ENCODE measurements around the gene SLC8A3. TPM values are rescaled to one million over a fixed set of nuclear protein-coding genes. Genes with fewer than 3 reads are reported as not detected.

The SLC8A3 gene
- total and polyA plus RNA-seq, 2 of the 13 experiments (the other 11 are each of a cell fraction or from before 2014, with no cell fraction given), result 0.01 to 0.02 TPM

- TF ChIP-seq ZNF280D (CRISPR knock-in tag; IDR thresholded peaks at IDR 0.05), result peak; percentile 24; the same call in 1 of the 2 replicates
- TF ChIP-seq, protein P1, sequence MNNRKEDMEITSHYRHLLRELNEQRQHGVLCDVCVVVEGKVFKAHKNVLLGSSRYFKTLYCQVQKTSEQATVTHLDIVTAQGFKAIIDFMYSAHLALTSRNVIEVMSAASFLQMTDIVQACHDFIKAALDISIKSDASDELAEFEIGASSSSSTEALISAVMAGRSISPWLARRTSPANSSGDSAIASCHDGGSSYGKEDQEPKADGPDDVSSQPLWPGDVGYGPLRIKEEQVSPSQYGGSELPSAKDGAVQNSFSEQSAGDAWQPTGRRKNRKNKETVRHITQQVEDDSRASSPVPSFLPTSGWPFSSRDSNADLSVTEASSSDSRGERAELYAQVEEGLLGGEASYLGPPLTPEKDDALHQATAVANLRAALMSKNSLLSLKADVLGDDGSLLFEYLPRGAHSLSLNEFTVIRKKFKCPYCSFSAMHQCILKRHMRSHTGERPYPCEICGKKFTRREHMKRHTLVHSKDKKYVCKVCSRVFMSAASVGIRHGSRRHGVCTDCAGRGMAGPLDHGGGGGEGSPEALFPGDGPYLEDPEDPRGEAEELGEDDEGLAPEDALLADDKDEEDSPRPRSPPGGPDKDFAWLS (CRISPR knock-in tag; IDR thresholded peaks at IDR 0.05; ENCODE audit: borderline replicate concordance), result peak; percentile 87; the same call in 1 of the 2 replicates
- no peak for TF ChIP-seq GPN1 (CRISPR knock-in tag; IDR thresholded peaks at IDR 0.05; ENCODE audit: borderline replicate concordance)
- peak; percentile 73; the same call in 1 of the 2 replicates for TF ChIP-seq RCOR2 (CRISPR knock-in tag; IDR thresholded peaks at IDR 0.05)
- TF ChIP-seq CREM (IDR thresholded peaks at IDR 0.05), result peak; percentile 21; the same call in 1 of the 2 replicates
- no peak for TF ChIP-seq CREM (CRISPR knock-in tag; IDR thresholded peaks at IDR 0.05)
- TF ChIP-seq, protein P2, sequence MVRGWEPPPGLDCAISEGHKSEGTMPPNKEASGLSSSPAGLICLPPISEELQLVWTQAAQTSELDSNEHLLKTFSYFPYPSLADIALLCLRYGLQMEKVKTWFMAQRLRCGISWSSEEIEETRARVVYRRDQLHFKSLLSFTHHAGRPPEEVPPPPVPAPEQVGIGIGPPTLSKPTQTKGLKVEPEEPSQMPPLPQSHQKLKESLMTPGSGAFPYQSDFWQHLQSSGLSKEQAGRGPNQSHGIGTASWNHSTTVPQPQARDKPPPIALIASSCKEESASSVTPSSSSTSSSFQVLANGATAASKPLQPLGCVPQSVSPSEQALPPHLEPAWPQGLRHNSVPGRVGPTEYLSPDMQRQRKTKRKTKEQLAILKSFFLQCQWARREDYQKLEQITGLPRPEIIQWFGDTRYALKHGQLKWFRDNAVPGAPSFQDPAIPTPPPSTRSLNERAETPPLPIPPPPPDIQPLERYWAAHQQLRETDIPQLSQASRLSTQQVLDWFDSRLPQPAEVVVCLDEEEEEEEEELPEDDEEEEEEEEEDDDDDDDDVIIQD (CRISPR knock-in tag; IDR thresholded peaks at IDR 0.05; ENCODE audit: low read depth), result 0 out of 2 replicates have a peak, but pooled peaks have one; percentile 33
- peak; percentile 81; the same call in 1 of the 2 replicates for TF ChIP-seq ZSCAN21 (CRISPR knock-in tag; IDR thresholded peaks at IDR 0.05; ENCODE audit: borderline replicate concordance)
- TF ChIP-seq SRY (CRISPR knock-in tag; IDR thresholded peaks at IDR 0.05), result peak; percentile 94
- no peak for TF ChIP-seq RFX3 (CRISPR knock-in tag; IDR thresholded peaks at IDR 0.05)
- TF ChIP-seq ZNF678 (CRISPR knock-in tag; IDR thresholded peaks at IDR 0.05), result peak; percentile 73; the same call in 1 of the 2 replicates
- 0 out of 2 replicates have a peak, but pooled peaks have one; percentile 13 for TF ChIP-seq HMG20A (CRISPR knock-in tag; IDR thresholded peaks at IDR 0.05; ENCODE audit: borderline replicate concordance)
- TF ChIP-seq NFE2 (CRISPR knock-in tag; IDR thresholded peaks at IDR 0.05), result no peak
- TF ChIP-seq ZNF251 (CRISPR knock-in tag; IDR thresholded peaks at IDR 0.05), result 0 out of 2 replicates have a peak, but pooled peaks have one; percentile 36
- 0 out of 2 replicates have a peak, but pooled peaks have one; percentile 30 for TF ChIP-seq AFF4 (CRISPR knock-in tag; IDR thresholded peaks at IDR 0.05)
- TF ChIP-seq THYN1 (CRISPR knock-in tag; IDR thresholded peaks at IDR 0.05; ENCODE audit: borderline replicate concordance, low read depth), result no peak
- peak; percentile 30 for TF ChIP-seq HNRNPLL (IDR thresholded peaks at IDR 0.05; ENCODE audit: low read depth, low read length, poor library complexity, severe bottlenecking)
- TF ChIP-seq ZNF432 (CRISPR knock-in tag; IDR thresholded peaks at IDR 0.05; ENCODE audit: borderline replicate concordance), result no peak
- TF ChIP-seq IRF2 (CRISPR knock-in tag; IDR thresholded peaks at IDR 0.05), result peak; percentile 81
Observed at GRCh38 chr14:70045844-70046535, 142.8 kb downstream of the SLC8A3 start (continued).
